ENCODE measurements around the gene ARSG.

ARSG gene

DNA sequence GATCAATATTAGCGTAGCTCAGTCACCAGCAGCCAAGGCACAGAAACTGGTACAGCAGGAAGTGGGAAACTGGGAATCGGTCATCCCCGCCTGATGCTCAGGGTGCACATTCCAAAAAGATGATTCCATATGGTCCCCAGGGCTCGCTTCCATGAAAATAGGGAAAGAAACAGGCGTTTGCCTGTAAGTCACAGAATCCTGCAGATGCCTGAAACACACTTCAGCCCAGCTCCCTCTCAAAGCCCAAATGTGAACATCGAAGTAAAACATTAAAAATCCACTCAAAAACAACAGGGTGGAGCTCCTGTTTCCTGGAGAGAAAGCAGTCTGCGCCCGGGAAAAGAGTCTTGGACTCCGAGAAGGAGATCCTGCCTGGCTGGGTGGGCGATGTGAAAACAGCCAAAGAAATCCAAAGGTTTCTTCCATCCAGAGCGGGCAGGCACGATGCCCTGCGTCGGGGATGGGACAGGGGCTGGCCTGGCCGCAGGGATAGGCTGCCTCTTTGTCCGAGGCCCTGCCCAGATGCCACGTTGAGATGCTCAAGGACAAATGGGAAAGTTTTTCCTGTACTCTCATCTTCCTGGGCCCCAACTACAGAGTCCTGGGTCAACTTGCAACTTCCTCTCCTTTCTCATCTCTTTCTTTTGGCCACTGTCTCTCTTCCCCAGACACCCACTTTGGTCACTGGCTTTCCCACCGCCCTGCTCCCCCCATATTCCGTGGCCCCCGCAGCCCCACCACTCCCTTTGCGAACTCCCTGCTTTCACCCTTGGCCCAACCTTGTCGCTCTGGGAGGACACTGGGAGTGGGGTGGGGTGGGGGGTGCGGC is 165.3 kb downstream of the ARSG start:
- no peak for FAIRE-seq

- FAIRE-seq, result no peak
Measured at GRCh38 chr17:68457168-68457538, 165.9 kb downstream of the ARSG start, which contains the start of gene WIPI1. TSS of gene WIPI1 (minus strand) at chr17:68457496. CDS start at chr17:68457421, 75 bp downstream.

DNA sequence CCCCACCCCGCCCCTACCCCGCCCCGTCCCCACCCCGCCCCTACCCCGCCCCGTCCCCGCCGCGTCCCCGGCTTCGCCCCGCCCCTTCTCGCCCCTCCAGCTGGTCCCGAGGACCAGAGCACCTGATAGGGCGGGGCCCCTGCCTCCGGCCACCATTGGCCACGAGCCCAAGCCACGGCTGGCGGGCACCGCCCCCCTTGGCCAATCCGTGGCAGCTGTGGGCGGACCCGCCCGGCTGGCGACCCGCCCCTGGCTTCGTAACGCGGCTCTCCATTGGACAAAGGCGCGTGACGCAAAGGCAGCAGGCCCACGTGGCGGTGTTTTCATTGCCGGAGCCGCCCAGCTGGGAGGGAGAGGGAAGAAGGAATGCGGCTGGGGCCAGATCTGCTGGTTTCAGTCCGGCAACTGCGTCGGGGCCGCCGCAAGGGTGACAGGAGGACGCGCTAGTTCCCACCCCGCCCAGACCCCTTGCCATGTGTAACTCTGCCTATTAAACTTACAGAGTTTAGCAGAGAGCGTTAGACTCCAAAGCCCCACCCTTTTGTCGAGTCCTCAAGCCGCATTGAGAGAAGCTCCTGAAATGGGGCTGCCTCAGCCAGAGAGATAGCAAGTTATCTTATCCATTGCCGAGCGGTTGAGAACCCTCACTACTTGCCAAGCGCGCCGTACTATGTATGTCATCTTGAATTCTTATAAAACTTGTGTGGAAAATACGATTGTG is 166.4 kb downstream of the ARSG start:
- FAIRE-seq, result no peak

GRCh38 chr17:68458260-68459036 is 167.2 kb downstream of the ARSG start:
- FAIRE-seq, result no peak

DNA sequence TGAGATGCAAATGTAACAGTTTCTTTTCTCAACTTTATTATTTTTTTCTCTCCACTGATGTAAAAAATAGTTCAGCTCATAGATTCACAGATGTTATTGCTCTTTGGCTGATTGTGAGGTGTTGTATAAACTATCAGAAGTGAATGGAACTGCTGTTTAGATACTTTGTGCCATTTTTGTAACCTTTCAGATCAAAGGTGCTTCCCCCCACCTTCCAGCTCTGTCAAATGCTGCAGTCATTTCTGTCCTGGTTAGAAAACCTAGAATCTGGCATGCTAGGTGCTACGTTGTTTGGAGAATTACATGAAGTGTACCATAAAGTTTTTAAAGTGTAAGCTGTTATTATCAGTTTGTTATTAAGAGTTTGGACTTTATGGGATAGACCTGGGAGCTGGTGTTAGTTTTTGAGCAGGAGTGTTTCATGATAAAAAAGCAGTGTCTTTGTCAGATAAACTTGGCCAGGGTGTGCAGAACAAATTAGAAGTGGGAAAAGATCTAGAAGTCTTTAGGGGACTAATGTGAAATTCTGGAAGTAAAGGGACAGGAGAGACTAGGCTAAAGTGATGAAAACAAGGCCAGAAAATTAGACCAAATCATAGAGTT is 167.8 kb downstream of the ARSG start:
- no peak for FAIRE-seq

- no peak for FAIRE-seq
Measured at GRCh38 chr17:68460146-68460545, 168.9 kb downstream of the ARSG start.

GRCh38 chr17:68460715-68461114 is 169.4 kb downstream of the ARSG start:
- FAIRE-seq, result no peak

DNA sequence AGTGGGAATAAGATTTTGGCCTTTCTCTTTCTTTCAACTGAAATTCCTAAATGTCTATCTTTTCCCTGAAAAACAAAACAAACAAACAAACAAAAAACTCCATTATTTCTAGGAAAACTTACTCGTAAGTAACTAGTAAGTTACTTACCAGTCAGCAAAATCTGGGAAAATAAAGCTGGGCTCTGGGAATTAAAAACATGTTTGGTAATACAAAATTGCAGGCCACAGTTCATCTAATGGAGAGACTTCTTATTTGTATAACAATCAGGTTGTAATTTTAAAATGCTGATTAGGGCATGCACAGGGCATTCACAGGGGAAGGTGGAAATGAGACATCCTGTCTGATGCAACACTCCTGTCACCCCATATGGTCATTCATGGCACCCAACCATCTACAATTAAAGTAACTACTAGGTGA is 169.8 kb downstream of the ARSG start:
- FAIRE-seq, result no peak

DNA sequence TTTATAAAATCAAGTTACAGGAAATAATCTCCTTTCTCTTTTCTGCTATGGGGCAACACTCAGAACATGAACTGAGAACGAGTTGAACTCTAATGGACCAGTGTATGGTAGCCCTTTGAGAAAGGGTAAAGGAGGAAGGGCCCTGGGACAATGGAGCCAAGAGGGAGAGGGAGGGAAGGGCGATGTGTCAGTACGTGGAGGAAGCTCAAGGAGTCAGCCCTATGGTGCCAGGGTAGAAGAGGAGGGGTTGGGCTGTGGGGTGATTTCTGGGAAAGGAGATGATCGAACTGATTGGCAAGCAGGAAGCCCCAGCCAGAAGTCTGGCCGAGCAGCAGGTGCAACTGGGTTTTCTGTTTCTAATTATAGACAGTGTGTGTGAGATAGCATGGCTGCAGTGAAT is 170.3 kb downstream of the ARSG start:
- no peak for FAIRE-seq

- FAIRE-seq, result no peak
Measured at GRCh38 chr17:68462381-68463210, 171.3 kb downstream of the ARSG start.

GRCh38 chr17:68463211-68464019 is 172.1 kb downstream of the ARSG start:
- FAIRE-seq, result no peak

- no peak for FAIRE-seq
Measured at GRCh38 chr17:68468334-68468733, 177.0 kb downstream of the ARSG start.

DNA sequence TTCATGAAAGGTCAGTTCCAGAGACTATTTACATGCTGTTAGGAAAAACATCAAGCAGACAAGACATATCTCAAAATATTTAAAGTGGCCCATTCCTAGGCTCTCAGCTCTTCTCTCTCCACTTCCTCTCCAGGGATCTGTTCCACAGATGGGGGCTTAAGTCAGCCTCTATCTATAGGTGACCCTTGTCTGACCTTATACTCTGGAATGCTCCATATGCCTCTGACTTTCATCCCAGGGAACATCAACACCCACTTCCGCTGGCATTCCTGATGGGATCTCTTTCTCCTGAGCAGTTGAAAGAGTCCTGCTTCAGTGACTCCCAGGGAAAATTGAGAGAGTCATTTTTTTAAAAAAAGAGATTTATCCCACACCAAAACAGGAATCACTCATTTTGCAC is 177.5 kb downstream of the ARSG start:
- FAIRE-seq, result no peak

All from colon (tissue), 2 donors.